HFF-Myc (cell line): Measurements from ENCODE around the gene LYPD1.

Experiments used
- DNase-seq: peaks from one replicate; pipeline ENCODE4 v3.0.0-alpha.2; 2011; ENCODE audit warnings: low read depth; ENCODE audit errors: extremely low read depth
- H3K4me3 ChIP-seq: replicated peaks from 2 replicates; pipeline ENCODE4 v1.5.1; 2011; ENCODE audit warnings: low read depth, mild to moderate bottlenecking, control low read depth, low read length
- CTCF ChIP-seq: IDR thresholded peaks from 2 replicates; pipeline ENCODE4 v1.5.1; 2012; ENCODE audit warnings: mild to moderate bottlenecking, low read depth, low read length, control low read depth; ENCODE audit errors: missing control alignments

The LYPD1 gene

GRCh38 chr2:132597831-132598230, 72.2 kb downstream of the LYPD1 start:
- no peak for DNase-seq
- H3K4me3 ChIP-seq: no peak overlapping the region

GRCh38 chr2:132597166-132597565, 72.8 kb downstream of the LYPD1 start:
- TF ChIP-seq CTCF: no peak

More at GRCh38 chr2:132597831-132598230, 72.2 kb downstream of the LYPD1 start:
- TF ChIP-seq CTCF: no peak

GRCh38 chr2:132595693-132596092, 74.3 kb downstream of the LYPD1 start:
- DNase-seq: no peak
- H3K4me3 ChIP-seq: no peak overlapping the region
- no peak for TF ChIP-seq CTCF

More at GRCh38 chr2:132597166-132597565, 72.8 kb downstream of the LYPD1 start:
- DNase-seq: no peak
- H3K4me3 ChIP-seq: no peak overlapping the region

GRCh38 chr2:132595186-132595585, 74.8 kb downstream of the LYPD1 start:
- no peak for TF ChIP-seq CTCF
- no peak overlapping the region for H3K4me3 ChIP-seq
- no peak for DNase-seq
